HG02852 (cell line): ENCODE measurements around the gene RAMAC.
"Not testable (repeated sequence)": the region's sequence is repeated elsewhere in the genome, so short reads cannot be mapped to it uniquely, and the experiment has no call there.

Experiments
- ATAC-seq: cut with Tn5 transposase; IDR thresholded peaks from one replicate; pipeline ENCODE4 v1.9.1; 2021; ENCODE audit warnings: mild to moderate bottlenecking, moderate library complexity; ENCODE audit not compliant: unreplicated experiment

The RAMAC gene

GRCh38 chr15:82966671-82967071 lies 19.3 kb upstream of the RAMAC start:
- ATAC-seq, result peak; percentile 90

- ATAC-seq, result no peak
Observed at GRCh38 chr15:82968066-82968465, 17.9 kb upstream of the RAMAC start.

DNA sequence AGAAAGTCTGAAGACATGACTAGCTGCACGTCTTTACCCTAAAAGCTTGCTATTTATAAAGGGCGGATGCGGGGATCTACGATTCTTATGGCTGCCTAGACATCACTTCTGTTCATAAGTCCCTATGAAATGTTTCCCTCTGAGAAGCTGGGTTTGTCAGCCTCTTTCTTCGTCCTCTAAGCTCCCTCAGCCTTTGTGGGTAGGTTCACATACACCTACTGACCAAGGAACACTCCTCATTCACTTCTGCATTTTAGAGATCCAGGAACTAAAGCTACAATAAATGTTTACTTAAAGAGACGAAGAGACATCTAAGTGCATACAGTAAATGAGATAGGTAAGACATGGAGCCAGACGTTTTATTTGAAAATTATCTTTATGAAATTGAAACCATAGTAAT lies 16.7 kb upstream of the RAMAC start:
- ATAC-seq, result no peak

DNA sequence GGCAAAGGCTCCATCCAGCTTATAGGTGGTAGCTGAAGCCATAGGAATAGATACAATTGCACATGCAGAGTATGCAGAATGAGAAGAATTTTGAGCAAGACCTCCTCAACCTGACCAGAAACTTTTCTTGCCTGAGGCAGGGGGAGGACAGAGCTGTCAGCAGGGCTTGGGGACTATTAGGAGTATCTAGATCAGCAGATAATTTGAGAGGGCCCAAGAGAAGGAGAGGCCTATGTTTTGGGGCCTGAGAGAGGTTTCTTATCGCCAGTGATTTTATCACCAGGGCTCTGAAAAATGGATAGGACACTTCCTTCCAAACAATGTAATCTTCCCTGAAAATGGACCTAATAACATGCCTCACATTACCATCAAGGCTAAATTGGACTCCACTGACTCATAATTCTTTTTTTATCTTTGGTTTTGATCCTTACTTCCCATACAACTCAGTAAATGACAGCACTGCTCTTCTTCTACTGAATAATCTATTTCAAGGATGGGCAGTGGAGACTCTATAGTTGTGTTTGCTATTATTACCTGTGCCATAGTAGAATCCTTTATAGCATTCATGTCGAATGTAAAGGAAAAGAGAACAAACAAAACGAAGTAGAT lies 15.8 kb upstream of the RAMAC start:
- no peak for ATAC-seq

DNA sequence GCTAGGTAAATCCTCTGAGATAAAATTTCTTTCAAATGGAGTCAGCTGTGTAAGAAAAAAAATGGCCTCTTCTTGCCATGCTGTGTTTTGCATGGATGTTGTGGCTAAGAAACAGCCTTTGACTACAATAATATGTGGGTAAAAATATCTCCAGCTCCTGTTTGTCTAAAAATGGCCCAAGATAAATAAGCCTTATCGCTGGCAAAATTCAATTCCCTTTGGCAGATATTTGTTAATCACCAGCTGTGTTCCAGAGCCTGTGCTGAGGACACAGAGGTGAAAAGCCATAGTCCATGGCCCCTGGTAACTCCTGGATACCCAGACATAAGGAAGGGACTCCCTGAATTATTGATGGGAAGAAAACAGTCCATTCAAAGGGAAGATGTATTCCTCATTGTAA lies 15.3 kb upstream of the RAMAC start:
- ATAC-seq, result no peak

DNA sequence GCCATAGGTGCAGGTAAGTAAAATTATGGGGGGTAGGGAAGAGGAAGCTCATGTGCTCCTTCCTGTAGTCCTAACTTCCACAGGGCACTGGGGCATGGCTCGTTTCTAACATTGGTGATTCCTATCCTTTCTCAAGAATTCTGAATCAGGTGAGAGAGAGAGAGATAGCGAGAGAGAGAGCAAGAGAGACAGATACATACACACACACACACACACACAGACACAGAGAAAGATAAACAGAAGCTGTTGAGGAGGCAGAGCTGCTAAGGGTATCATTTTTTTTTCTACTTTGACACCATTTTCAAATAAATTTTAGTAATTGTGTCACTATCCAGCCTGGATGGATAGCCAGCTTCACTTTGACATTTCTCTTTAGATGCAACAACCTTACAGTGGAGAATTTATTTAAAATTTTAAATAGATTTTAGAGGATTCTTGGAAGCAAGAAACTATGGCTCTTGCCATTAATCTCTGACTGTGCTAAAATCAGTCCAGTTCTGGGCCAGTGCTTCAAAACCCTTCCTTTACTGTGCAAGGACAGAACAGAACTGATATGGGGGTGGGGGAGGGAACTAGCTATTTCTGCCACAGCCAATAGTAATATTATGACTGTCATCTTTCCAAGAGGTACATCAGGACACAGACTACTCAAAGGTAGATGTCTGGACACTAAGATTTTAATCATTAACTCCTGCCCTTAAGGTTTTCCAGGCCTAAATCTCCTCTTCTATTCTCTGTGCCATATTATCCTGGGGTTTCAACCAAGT lies 14.6 kb upstream of the RAMAC start:
- no peak for ATAC-seq

DNA sequence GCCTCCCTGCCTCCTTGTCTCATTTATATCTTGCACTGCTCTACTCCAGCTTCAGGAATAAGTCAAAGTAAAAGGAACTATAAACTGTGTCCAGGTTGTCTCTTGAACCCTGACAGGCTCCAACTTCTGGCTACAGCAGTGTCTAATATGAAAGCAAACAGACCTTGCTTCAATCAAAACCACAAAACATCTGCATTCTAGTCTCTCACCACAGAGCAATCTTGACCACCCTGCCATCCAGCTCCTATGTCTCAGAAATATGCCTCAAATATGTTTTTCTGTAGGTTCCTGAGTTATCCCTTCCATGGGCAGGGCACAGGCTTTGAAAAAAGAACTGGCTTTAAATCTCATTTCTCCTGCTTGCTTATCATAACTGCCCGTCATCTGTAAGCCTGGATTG lies 13.0 kb upstream of the RAMAC start:
- no peak for ATAC-seq

GRCh38 chr15:82977076-82977475 lies 8.9 kb upstream of the RAMAC start:
- no peak for ATAC-seq

DNA sequence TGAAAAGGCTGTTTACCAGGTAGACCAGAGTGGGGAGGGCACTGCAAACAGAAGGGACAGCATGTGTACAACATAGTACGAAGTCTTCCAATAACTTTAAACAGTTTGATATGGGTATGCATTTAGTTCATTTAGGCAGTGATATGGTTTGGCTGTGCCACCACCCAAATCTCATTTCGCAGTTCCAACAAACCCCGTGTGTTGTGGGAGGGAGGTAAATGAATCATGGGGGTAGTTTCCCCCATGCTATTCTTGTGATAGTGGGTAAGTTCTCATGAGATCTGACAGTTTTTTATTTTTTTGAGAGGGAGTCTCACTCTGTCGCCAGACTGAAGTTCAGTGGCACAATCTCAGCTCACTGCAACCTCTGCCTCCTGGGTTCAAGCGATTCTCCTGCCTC lies 7.6 kb upstream of the RAMAC start:
- no peak for ATAC-seq

GRCh38 chr15:82979726-82980125 lies 6.3 kb upstream of the RAMAC start:
- ATAC-seq, result no peak

DNA sequence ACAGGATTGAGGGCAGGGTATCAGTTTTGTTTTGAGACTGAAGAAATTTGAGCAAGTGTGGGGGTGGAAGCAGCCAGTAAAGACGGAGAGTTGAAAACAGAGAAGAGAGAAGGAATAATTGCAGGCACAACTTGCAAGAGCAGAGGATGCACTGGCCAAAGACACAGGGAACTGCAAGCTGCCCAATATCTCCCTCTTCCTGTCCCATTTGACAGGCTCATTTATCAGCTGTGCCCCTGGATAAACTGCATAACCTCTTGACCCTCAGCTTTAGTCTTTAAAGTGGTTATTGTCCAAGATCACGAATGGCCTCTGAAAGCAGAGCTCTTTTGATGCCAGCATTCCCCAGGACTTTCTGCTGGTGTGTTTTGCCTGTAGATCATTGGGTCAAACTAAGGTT lies 5.0 kb upstream of the RAMAC start:
- ATAC-seq, result no peak

GRCh38 chr15:82986442-82986780 lies 401 bp downstream of the RAMAC start:
- peak; percentile 28 for ATAC-seq

DNA sequence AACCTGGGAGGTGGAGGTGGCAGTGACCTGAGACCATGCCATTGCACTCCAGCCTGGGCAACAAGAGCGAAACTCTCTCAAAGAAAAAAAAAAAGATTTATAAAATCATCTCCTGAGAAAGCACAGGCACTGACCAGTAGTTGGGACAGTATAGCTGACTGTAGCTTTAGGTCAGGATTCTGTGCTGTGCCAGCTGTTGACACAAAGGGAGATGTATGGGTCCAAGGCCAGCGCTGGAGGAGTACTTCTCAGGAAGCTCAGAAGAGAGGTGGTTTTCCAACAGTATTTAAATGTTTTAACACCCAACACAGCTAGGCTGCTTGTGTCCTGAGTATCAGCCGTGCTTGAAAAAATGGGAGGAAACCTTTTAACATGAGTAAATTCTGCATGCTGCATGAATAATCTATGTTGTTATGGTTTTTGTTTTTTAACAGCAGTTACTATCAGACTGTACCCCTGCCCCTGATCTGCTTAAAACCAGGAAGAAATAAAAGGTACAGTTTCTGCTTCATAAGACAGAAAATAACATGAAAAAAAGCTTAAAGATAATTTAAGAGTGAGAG lies 6.5 kb downstream of the RAMAC start:
- no peak for ATAC-seq

DNA sequence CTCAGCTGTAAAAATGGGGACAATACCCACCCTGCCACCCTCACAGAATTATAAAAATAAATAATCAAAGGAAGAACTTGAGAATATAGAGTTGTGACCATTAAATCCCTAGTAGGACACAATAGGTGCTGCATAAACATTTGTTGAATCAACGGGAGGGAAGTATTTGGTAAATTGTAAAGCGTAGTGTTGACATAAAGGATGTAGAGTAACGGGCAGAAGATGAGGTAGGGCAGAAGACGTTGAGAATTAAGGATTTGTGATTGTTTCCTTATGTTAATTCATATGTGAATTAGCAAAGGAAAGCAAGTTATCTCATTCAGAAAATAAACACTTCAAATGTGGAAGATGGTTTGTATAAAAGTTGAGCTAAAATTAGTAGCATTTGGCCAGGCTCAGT lies 7.1 kb downstream of the RAMAC start:
- ATAC-seq, result no peak

DNA sequence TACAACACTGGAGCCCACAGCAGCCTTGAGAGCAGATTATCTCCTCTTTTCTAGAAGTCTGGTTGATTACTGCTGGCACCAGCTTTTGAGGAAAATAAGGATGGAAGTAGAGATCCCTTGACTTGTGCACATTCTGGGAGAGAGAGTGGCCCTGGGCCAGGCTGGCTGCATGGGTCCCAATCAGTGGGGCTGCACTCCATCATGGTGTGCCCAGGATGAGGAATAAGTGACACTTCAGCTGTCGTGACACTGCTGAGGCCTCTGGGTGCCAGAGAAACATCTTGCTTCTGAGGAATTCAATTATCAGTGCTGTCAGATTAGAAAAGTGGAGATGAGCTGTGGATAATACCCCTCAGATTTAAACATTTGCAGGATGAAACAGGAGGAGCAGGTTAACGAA lies 9.1 kb downstream of the RAMAC start:
- no peak for ATAC-seq

GRCh38 chr15:82995938-82996337 lies 9.9 kb downstream of the RAMAC start:
- ATAC-seq, result no peak

DNA sequence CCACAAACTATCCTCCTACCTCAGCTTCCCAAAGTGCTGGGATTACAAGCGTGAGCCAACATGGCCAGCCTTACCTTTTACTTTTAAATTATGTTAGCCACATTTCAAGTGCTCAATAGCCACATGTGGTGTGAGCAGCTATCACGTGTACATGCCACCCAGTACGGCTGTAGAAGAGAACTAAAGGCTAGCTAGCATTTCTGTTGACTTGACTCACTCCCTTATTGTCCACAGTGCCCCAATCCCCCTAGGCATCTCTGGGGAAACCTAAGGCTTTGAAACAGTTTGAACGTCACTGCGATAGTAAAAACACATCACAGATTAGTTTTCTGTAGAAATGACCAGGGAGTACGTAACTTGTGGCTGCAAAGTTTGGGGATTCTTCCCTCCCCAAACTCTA lies 13.4 kb downstream of the RAMAC start:
- no peak for ATAC-seq

DNA sequence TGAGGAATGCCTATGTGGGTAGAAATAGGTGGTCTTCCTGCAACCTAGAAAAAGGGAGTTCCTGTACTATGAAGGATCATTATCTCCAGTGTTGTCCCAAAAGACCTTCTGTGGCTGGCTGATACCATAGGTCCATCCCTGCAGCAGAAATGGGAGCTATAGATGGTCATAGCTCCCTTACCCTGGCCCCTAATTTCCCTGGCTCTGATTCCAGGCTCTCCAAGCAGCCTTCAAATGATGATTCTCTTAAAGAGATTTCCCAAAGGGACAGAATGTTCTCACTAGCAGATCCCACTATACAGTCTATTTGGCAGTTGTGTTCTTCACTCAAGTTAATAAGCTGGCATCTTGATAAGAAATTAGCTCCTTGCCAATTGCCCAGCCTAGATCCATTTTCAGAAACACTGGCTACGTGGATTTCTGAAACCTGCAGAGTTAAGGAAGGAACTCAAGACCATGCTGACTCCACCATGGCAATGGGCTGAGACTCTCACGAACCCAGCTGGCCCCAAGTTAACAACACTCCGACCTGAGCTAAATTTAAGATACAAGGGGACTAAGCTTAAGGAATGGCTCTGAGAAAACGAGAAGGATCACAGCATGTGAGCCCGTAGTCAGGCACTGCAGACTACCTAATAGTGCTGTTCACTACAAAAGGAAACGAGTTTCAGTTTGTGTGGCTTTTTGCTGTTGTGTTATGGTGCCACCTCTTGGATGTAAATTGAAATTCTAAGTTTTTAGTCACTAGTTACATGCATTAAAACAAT lies 14.1 kb downstream of the RAMAC start:
- ATAC-seq, result no peak

DNA sequence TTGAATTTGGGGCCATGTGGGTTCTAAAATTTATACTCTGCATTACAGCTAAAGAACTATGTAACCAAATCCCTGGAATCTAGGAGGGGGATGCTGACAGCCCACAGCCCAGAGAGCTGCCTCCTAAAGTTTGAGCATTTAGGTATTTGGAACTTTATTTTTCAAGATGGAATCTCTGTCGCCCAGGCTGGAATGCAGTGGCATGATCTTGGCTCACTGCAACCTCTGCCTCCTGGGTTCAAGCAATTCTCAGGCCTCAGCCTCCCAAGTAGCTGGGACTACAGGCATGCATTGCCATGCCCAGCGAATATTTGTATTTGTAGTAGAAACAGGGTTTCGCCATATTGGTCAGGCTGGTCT lies 14.6 kb downstream of the RAMAC start:
- ATAC-seq, result not testable (repeated sequence)

DNA sequence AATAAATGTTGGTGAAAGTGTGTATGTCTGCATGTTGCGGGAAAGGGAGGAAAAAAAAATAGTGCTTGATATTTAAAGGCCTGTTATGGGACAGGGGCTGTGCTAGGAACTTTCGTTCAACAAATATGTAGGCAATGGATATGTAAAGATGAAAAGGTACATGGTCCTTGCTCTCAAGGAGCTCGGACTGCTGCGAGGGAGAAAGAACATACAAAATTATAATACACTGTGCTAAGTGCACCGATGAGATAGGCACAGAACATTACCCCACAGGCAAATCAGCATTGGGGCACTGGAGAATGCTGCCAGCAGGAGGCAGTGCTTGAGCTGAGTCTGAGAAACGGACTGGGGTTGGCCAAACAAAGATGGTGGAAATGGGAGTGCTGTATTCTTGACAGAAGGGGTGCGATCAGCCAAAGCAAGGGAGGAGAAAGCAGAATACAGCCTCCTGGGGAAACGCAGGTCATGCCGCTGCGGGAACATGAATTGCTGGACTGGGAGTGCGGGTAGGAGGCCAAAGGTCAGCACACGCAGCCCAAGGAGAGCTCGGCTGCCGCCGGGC lies 24.8 kb downstream of the RAMAC start:
- peak; percentile 57 for ATAC-seq

- ATAC-seq, result peak; percentile 79
Observed at GRCh38 chr15:83011271-83012075, 25.5 kb downstream of the RAMAC start, which contains the start of gene C15orf40. Gene C15orf40 (minus strand): TSS chr15:83011639. CDS start chr15:83011607, 32 bp downstream.
